ENCODE data around the gene TMEM163. TPM values are rescaled to one million over a fixed set of nuclear protein-coding genes. Genes with fewer than 3 reads are reported as not detected.

The TMEM163 gene
- polyA plus RNA-seq, 3 donors = 0.01 TPM; not detected in 2

DNA sequence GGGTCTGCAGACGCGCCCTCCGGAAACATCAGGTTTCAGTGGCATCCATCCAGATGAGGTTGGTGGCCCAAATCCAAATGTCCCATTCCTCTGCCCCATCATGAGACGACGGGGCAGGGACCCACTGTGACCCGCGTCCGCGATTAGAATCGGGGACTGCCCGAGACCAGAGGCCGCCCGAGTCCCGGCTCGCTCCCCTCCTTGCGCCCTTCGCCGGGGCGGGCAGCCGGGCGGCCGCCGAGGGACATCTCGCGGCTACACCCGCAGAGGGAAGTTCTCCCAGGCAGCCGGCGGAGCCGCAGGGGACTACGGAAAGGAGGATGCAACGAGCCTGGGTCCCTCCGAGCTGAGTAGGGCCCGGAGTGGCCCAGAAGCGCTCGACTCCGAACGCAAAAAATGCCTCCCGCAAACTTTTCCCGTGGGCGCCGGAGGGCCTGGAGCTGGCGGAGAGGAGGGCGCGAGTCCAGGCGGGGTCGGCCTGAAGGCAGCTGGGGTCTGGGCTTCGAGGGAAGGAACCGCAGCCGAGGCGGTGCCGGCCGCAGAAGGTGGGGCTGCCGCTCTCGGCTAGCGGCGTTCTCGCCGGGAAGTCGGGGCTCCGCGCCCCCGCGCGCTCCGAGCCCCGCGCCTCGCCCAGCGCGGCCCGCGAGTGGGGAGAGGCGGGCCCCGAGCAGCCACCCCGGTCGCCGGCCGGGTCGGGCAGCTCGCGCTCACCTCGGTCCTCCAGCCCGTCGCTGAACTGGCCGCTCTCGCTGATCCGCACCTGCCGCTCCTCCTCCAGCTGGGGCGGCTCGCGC, 580 bp downstream of the TMEM163 start:
- Histone ChIP-seq H3K9me3 (replicated peaks in 1 of 2; ENCODE audit: control insufficient read depth in 1 of 2, insufficient read depth in 1 of 2, low read length in 2 of 2) (peaks cover 0 to 20% of the 10 kb centered on the region in 2 donors), H3K79me2 (ENCODE audit: insufficient read depth, low read length) (no peaks in the 10 kb centered on the region), H4K20me1 (ENCODE audit: insufficient read depth, low read length) (no peaks in the 10 kb centered on the region), H3K27me3 (ENCODE audit: control insufficient read depth in 2 of 2, insufficient read depth in 2 of 2, low read length in 2 of 2) (peaks cover 69 to 74% of the 10 kb centered on the region in 2 donors), H3K27ac (ENCODE audit: low read depth in 1 of 2, low read length in 2 of 2) (no peak overlapping the region), H3K4me2 (replicated peaks; ENCODE audit: extremely low read depth, low read length, poor library complexity, severe bottlenecking) (peak overlapping the region; percentile 80), H3K9ac (ENCODE audit: insufficient read depth, low read length, poor library complexity, severe bottlenecking) (peak overlapping the region; percentile 53), H3K4me1 (ENCODE audit: control insufficient read depth in 1 of 2, insufficient read depth in 2 of 2, low read length in 2 of 2) (peaks cover 16 to 22% of the 10 kb centered on the region in 2 donors), H3K36me3 (replicated peaks in 1 of 2; ENCODE audit: control insufficient read depth in 1 of 2, insufficient read depth in 2 of 2, low read length in 2 of 2) (no peaks in the 10 kb centered on the region), H2AFZ (ENCODE audit: insufficient read depth, low read depth, low read length, poor library complexity, severe bottlenecking) (peak overlapping the region; percentile 72), H3K4me3 (replicated peaks in 1 of 3; ENCODE audit: low read depth in 2 of 3, low read length in 3 of 3) (peak overlapping the region; percentile 12 to 64 (median 14))
- H3K4me3 Mint-ChIP-seq = peak overlapping the region; percentile 84 to 95
- no peak for TF ChIP-seq CTCF (IDR thresholded peaks at IDR 0.05)
- DNase-seq = peak; percentile 62 to 67 (median 63)
- intact Hi-C loops (cut with micrococcal nuclease) = loop anchor here in 1 of 2 donors (5.0 kb wide), 1 partner anchor 54 kb away; no protein-coding TSS in a partner anchor
- peaks cover 69 to 79% (median 71%) of the 10 kb centered on the region in 3 donors for H3K27me3 Mint-ChIP-seq (ENCODE audit: low read depth in 3 of 3)
- peak overlapping the region in 3 of 7 donors; percentile 58 to 82 (median 64) for H3K27ac Mint-ChIP-seq
- WGBS (ENCODE audit: insufficient coverage) = under 1% methylated on average over 88 of the region's 91 CpGs
- peaks cover 0 to 18% of the 10 kb centered on the region in 2 donors for H3K36me3 Mint-ChIP-seq
- H3K9me3 Mint-ChIP-seq = peaks cover 0 to 14% (median 6%) of the 10 kb centered on the region in 7 donors
- peaks cover 16% of the 10 kb centered on the region for H3K4me1 Mint-ChIP-seq

GRCh38 chr2:134717286-134718022, 1.3 kb downstream of the TMEM163 start:
- peak overlapping the region in 2 of 7 donors; percentile 3 to 69 for H3K27ac Mint-ChIP-seq
- Histone ChIP-seq H4K20me1 (ENCODE audit: insufficient read depth, low read length) (no peaks in the 10 kb centered on the region), H3K4me3 (replicated peaks in 1 of 3; ENCODE audit: low read depth in 2 of 3, low read length in 3 of 3) (peak overlapping the region in 1 of 3 experiments; percentile 64), H2AFZ (ENCODE audit: insufficient read depth, low read depth, low read length, poor library complexity, severe bottlenecking) (peak overlapping the region; percentile 72), H3K36me3 (replicated peaks in 1 of 2; ENCODE audit: control insufficient read depth in 1 of 2, insufficient read depth in 2 of 2, low read length in 2 of 2) (no peaks in the 10 kb centered on the region), H3K27me3 (ENCODE audit: control insufficient read depth in 2 of 2, insufficient read depth in 2 of 2, low read length in 2 of 2) (peaks cover 65 to 69% of the 10 kb centered on the region in 2 donors), H3K9me3 (replicated peaks in 1 of 2; ENCODE audit: control insufficient read depth in 1 of 2, insufficient read depth in 1 of 2, low read length in 2 of 2) (peaks cover 0 to 20% of the 10 kb centered on the region in 2 donors), H3K4me1 (ENCODE audit: control insufficient read depth in 1 of 2, insufficient read depth in 2 of 2, low read length in 2 of 2) (peaks cover 24 to 29% of the 10 kb centered on the region in 2 donors), H3K9ac (ENCODE audit: insufficient read depth, low read length, poor library complexity, severe bottlenecking) (no peak overlapping the region), H3K27ac (ENCODE audit: low read depth in 1 of 2, low read length in 2 of 2) (no peak overlapping the region), H3K79me2 (ENCODE audit: insufficient read depth, low read length) (no peaks in the 10 kb centered on the region), H3K4me2 (replicated peaks; ENCODE audit: extremely low read depth, low read length, poor library complexity, severe bottlenecking) (peak overlapping the region; percentile 80)
- peaks cover 0 to 14% (median 6%) of the 10 kb centered on the region in 7 donors for H3K9me3 Mint-ChIP-seq
- peaks cover 0 to 18% of the 10 kb centered on the region in 2 donors for H3K36me3 Mint-ChIP-seq
- intact Hi-C loops (cut with micrococcal nuclease) = loop anchor here in 1 of 2 donors (5.0 kb wide), 1 partner anchor 55 kb away; no protein-coding TSS in a partner anchor
- 11% methylated on average over 15 of the region's 24 CpGs for WGBS (ENCODE audit: insufficient coverage)
- H3K27me3 Mint-ChIP-seq (ENCODE audit: low read depth in 3 of 3) = peaks cover 65 to 73% (median 67%) of the 10 kb centered on the region in 3 donors
- TF ChIP-seq CTCF (IDR thresholded peaks at IDR 0.05) = no peak
- DNase-seq = no peak
- peak overlapping the region; percentile 37 to 95 for H3K4me3 Mint-ChIP-seq
- peaks cover 23% of the 10 kb centered on the region for H3K4me1 Mint-ChIP-seq
